Stimulated activated CD4-positive, alpha-beta T cell treated with anti-CD3 and anti-CD28 coated beads, Interleukin-2, amount 100 ng/mL, for 4 hours (primary cell): Measurements from ENCODE around the gene MACROD2.

Experiments
- DNase-seq: peaks from one replicate; pipeline ENCODE4 v3.0.0-alpha.2; 2020; ENCODE audit warnings: low read depth

Gene MACROD2

GRCh38 chr20:15862178-15862577, 1866.9 kb downstream of the MACROD2 start:
- no peak for DNase-seq

- DNase-seq = no peak
Observed at GRCh38 chr20:15863735-15864134, 1868.4 kb downstream of the MACROD2 start.

- DNase-seq = no peak
Observed at GRCh38 chr20:15865553-15865952, 1870.2 kb downstream of the MACROD2 start.

- DNase-seq = no peak
Observed at GRCh38 chr20:15866916-15867730, 1871.8 kb downstream of the MACROD2 start.

- no peak for DNase-seq
Observed at GRCh38 chr20:15867899-15868298, 1872.6 kb downstream of the MACROD2 start.

- no peak for DNase-seq
Observed at GRCh38 chr20:15875446-15875845, 1880.1 kb downstream of the MACROD2 start.

- DNase-seq = no peak
Observed at GRCh38 chr20:15882553-15882952, 1887.2 kb downstream of the MACROD2 start.

- no peak for DNase-seq
Observed at GRCh38 chr20:15886250-15886649, 1890.9 kb downstream of the MACROD2 start.

GRCh38 chr20:15887387-15887786, 1892.1 kb downstream of the MACROD2 start:
- DNase-seq = no peak

GRCh38 chr20:15889061-15889460, 1893.7 kb downstream of the MACROD2 start:
- DNase-seq = no peak

- no peak for DNase-seq
Observed at GRCh38 chr20:15889514-15890256, 1894.4 kb downstream of the MACROD2 start.

- no peak for DNase-seq
Observed at GRCh38 chr20:15890407-15890982, 1895.2 kb downstream of the MACROD2 start.

- DNase-seq = no peak
Observed at GRCh38 chr20:15895126-15895525, 1899.8 kb downstream of the MACROD2 start.

- no peak for DNase-seq
Observed at GRCh38 chr20:15895560-15896084, 1900.3 kb downstream of the MACROD2 start.

- no peak for DNase-seq
Observed at GRCh38 chr20:15899967-15900366, 1904.7 kb downstream of the MACROD2 start.

GRCh38 chr20:15900443-15900842, 1905.1 kb downstream of the MACROD2 start:
- no peak for DNase-seq

GRCh38 chr20:15902493-15902892, 1907.2 kb downstream of the MACROD2 start:
- no peak for DNase-seq

GRCh38 chr20:15905661-15906060, 1910.3 kb downstream of the MACROD2 start:
- no peak for DNase-seq

- DNase-seq = no peak
Observed at GRCh38 chr20:15909995-15910394, 1914.7 kb downstream of the MACROD2 start.

GRCh38 chr20:15911581-15911980, 1916.3 kb downstream of the MACROD2 start:
- no peak for DNase-seq

GRCh38 chr20:15913391-15914025, 1918.2 kb downstream of the MACROD2 start:
- no peak for DNase-seq

- DNase-seq = no peak
Observed at GRCh38 chr20:15916623-15917022, 1921.3 kb downstream of the MACROD2 start.
